Hematopoietic multipotent progenitor cell treated with erythropoietin and hydrocortisone succinate and interleukin-3 and kit ligand, for 8 days (in vitro differentiated cells): ENCODE results near the gene PFDN4.
"Not testable (repeated sequence)": the region's sequence is repeated elsewhere in the genome, so short reads cannot be mapped to it uniquely, and the experiment has no call there.

ENCODE experiments used
- DNase-seq: peaks from one replicate; pipeline ENCODE4 v3.0.0-alpha.2; 2015

Gene PFDN4

GRCh38 chr20:54227751-54228150, 19.9 kb downstream of the PFDN4 start:
- DNase-seq: no peak

- DNase-seq: peak; percentile 24
Measured at GRCh38 chr20:54228841-54229240, 21.0 kb downstream of the PFDN4 start.

GRCh38 chr20:54229566-54230160, 21.8 kb downstream of the PFDN4 start:
- DNase-seq: no peak

GRCh38 chr20:54231036-54231435, 23.1 kb downstream of the PFDN4 start:
- DNase-seq: no peak

- no peak for DNase-seq
Measured at GRCh38 chr20:54234991-54235390, 27.1 kb downstream of the PFDN4 start.

- DNase-seq: no peak
Measured at GRCh38 chr20:54237116-54237943, 29.4 kb downstream of the PFDN4 start.

GRCh38 chr20:54244113-54244512, 36.2 kb downstream of the PFDN4 start:
- no peak for DNase-seq

- not testable (repeated sequence) for DNase-seq
Measured at GRCh38 chr20:54248705-54249104, 40.8 kb downstream of the PFDN4 start.

GRCh38 chr20:54250691-54251090, 42.8 kb downstream of the PFDN4 start:
- DNase-seq: no peak

GRCh38 chr20:54251096-54251495, 43.2 kb downstream of the PFDN4 start:
- DNase-seq: no peak

- no peak for DNase-seq
Measured at GRCh38 chr20:54254596-54254995, 46.7 kb downstream of the PFDN4 start.

GRCh38 chr20:54255157-54255556, 47.3 kb downstream of the PFDN4 start:
- DNase-seq: no peak

- DNase-seq: no peak
Measured at GRCh38 chr20:54256202-54256601, 48.3 kb downstream of the PFDN4 start.

GRCh38 chr20:54257071-54257816, 49.4 kb downstream of the PFDN4 start:
- DNase-seq: no peak

GRCh38 chr20:54260116-54260515, 52.2 kb downstream of the PFDN4 start:
- no peak for DNase-seq

- no peak for DNase-seq
Measured at GRCh38 chr20:54262671-54263070, 54.8 kb downstream of the PFDN4 start.

- DNase-seq: no peak
Measured at GRCh38 chr20:54263116-54263690, 55.3 kb downstream of the PFDN4 start.

GRCh38 chr20:54265791-54266190, 57.9 kb downstream of the PFDN4 start:
- not testable (repeated sequence) for DNase-seq

GRCh38 chr20:54266844-54267243, 59.0 kb downstream of the PFDN4 start:
- no peak for DNase-seq

- DNase-seq: no peak
Measured at GRCh38 chr20:54267483-54268003, 59.7 kb downstream of the PFDN4 start.

- no peak for DNase-seq
Measured at GRCh38 chr20:54268941-54269340, 61.1 kb downstream of the PFDN4 start.
